Heart left ventricle (tissue), 13 donors: ENCODE results near the gene FAM180A.

Experiments
- POLR2A ChIP-seq, 2 donors: fragments of 450-650 bp; IDR thresholded peaks; one replicate each; pipeline ENCODE4 v1.6.1; 2017; ENCODE audit warnings: antibody characterized with exemption in 2 of 2, mild to moderate bottlenecking in 2 of 2, moderate library complexity in 2 of 2
- TF ChIP-seq, protein P1 (sequence below), 12 donors: fragments of 200-600 bp; sonication (generic) in 4 of 12; IDR thresholded peaks; one replicate each; pipeline versions ENCODE4 v1.5.0 to v1.8.0; 2018 to 2022; ENCODE audit warnings: antibody characterized with exemption in 12 of 12, mild to moderate bottlenecking in 5 of 12
- donor health status: ischemic (EF 13 %, LVEDD 7.1; RV severe dilation, severe dysfunction).
- donor health status: DM: no; HTN: yes; CAD: no.
- donor health status: DM: no; HTN: no; CAD: no.
- donor health status: ischemic (EF 25% LVEDD 6.9; RV normal size, moderate dysfunction).
- donor health status: ischemic (EF 25% LVEDD 5.7; RV mildly dilated, moderate dysfunction).
- donor health status: ischemic (EF 35%, LVEDD 5.7; RV mildly dilated, moderate dysfunction).
- donor health status: nonischemic (EF 11% LVEDD 7.7; RV severe dilation, severe dysfunction).
- donor health status: DM: yes; HTN: yes; CAD: no.
- donor health status: PGD.
- donor health status: ischemic (EF 29% LVEDD 5.4; RV normal size, mild dysfunction).
- donor health status: nonischemic (EF 23%, LVEDD 6.1; RV moderate dilation, normal function).

DNA sequence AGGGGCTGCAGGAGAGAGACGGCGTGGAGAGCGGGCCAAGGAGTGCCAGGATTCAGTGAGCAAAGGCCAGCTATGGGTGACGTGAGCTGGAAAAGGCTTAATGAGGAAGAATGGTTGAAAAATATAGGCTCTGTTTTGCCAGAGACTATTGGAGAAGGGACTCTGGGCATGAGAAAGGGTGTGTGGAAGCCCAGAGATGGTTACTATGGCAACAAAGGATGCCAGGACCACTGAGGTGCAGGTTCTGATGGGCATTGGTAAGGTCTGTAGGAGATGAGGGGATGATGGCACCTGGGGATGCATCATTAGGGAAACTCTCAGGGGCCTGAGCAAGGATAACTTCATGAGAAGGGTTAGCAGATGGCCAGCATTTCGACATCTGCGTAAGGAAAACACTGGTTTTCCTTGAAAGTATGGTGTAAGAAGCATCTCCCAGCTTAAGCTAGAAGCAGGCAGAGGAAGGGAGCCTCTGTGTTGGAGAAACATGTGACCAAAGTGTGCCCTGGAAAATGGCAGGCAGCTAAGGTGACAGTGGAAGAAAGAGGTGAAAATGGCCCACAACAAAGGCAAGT is 21.6 kb upstream of the FAM180A start:
- TF ChIP-seq, protein P1, sequence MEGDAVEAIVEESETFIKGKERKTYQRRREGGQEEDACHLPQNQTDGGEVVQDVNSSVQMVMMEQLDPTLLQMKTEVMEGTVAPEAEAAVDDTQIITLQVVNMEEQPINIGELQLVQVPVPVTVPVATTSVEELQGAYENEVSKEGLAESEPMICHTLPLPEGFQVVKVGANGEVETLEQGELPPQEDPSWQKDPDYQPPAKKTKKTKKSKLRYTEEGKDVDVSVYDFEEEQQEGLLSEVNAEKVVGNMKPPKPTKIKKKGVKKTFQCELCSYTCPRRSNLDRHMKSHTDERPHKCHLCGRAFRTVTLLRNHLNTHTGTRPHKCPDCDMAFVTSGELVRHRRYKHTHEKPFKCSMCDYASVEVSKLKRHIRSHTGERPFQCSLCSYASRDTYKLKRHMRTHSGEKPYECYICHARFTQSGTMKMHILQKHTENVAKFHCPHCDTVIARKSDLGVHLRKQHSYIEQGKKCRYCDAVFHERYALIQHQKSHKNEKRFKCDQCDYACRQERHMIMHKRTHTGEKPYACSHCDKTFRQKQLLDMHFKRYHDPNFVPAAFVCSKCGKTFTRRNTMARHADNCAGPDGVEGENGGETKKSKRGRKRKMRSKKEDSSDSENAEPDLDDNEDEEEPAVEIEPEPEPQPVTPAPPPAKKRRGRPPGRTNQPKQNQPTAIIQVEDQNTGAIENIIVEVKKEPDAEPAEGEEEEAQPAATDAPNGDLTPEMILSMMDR (IDR thresholded peaks at IDR 0.05), result no peak
- TF ChIP-seq POLR2A (IDR thresholded peaks at IDR 0.05), result no peak
